Liver (tissue), 3 donors: ENCODE results near the gene MMP14.

Source experiments
- ATF3 ChIP-seq: IDR thresholded peaks from 2 replicates; pipeline ENCODE4 v1.6.1; 2016; ENCODE audit warnings: antibody characterized with exemption
- FOXA1 ChIP-seq: IDR thresholded peaks from 2 replicates; pipeline ENCODE4 v1.6.1; 2016; ENCODE audit warnings: antibody characterized with exemption
- GABPA ChIP-seq, 2 donors: IDR thresholded peaks in 1 of 2; conservative IDR thresholded peaks in 1 of 2; 2 replicates each; pipeline ENCODE4 v1.6.1; 2016; ENCODE audit warnings: antibody characterized with exemption in 2 of 2, mild to moderate bottlenecking in 1 of 2, moderate library complexity in 1 of 2
- JUND ChIP-seq, 2 donors: IDR thresholded peaks; 2 replicates each; pipeline ENCODE4 v1.6.1; 2016; ENCODE audit warnings: antibody characterized with exemption in 2 of 2
- RXRA ChIP-seq, 2 donors: IDR thresholded peaks; 2 replicates each; pipeline ENCODE4 v1.6.1; 2017 to 2018; ENCODE audit warnings: antibody characterized with exemption in 2 of 2, mild to moderate bottlenecking in 1 of 2
- SP1 ChIP-seq: IDR thresholded peaks from 2 replicates; pipeline ENCODE4 v1.6.1; 2018; ENCODE audit warnings: antibody characterized with exemption, mild to moderate bottlenecking
- TAF1 ChIP-seq: conservative IDR thresholded peaks from 2 replicates; pipeline ENCODE4 v1.6.1; 2016; ENCODE audit warnings: antibody characterized with exemption, mild to moderate bottlenecking
- YY1 ChIP-seq: IDR thresholded peaks from 2 replicates; pipeline ENCODE4 v1.6.1; 2016; ENCODE audit warnings: antibody characterized with exemption, mild to moderate bottlenecking
- TF ChIP-seq, protein P1 (sequence below): IDR thresholded peaks from 2 replicates; pipeline ENCODE4 v1.6.1; 2016; ENCODE audit warnings: antibody characterized with exemption
- TF ChIP-seq, protein P2 (sequence below): fragments of 150-350 bp; IDR thresholded peaks from 2 replicates; pipeline ENCODE4 v1.5.1; 2017; ENCODE audit warnings: improper control_type of control experiment, low read depth, low read length; ENCODE audit not compliant: missing input control
- TF ChIP-seq, protein P3 (sequence below): IDR thresholded peaks from 2 replicates; pipeline ENCODE4 v1.6.1; 2016; ENCODE audit warnings: antibody characterized with exemption
- TF ChIP-seq, protein P4 (sequence below): IDR thresholded peaks from 2 replicates; pipeline ENCODE4 v1.6.1; 2016; ENCODE audit warnings: antibody characterized with exemption, mild to moderate bottlenecking
- donor health status: healthy.
- donor health status: healthy.

- TF ChIP-seq TAF1 (no peak), SP1 (no peak), RXRA (IDR thresholded peaks at IDR 0.05) (no peak), ATF3 (no peak), JUND (IDR thresholded peaks at IDR 0.05) (no peak), GABPA (IDR thresholded peaks at IDR 0.05 in 1 of 2, conservative IDR thresholded peaks at IDR 0.05 in 1 of 2) (no peak), YY1 (no peak), FOXA1 (no peak)
- TF ChIP-seq, protein P1, sequence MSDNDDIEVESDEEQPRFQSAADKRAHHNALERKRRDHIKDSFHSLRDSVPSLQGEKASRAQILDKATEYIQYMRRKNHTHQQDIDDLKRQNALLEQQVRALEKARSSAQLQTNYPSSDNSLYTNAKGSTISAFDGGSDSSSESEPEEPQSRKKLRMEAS = no peak
- TF ChIP-seq, protein P2, sequence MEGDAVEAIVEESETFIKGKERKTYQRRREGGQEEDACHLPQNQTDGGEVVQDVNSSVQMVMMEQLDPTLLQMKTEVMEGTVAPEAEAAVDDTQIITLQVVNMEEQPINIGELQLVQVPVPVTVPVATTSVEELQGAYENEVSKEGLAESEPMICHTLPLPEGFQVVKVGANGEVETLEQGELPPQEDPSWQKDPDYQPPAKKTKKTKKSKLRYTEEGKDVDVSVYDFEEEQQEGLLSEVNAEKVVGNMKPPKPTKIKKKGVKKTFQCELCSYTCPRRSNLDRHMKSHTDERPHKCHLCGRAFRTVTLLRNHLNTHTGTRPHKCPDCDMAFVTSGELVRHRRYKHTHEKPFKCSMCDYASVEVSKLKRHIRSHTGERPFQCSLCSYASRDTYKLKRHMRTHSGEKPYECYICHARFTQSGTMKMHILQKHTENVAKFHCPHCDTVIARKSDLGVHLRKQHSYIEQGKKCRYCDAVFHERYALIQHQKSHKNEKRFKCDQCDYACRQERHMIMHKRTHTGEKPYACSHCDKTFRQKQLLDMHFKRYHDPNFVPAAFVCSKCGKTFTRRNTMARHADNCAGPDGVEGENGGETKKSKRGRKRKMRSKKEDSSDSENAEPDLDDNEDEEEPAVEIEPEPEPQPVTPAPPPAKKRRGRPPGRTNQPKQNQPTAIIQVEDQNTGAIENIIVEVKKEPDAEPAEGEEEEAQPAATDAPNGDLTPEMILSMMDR = no peak
- TF ChIP-seq, protein P3, sequence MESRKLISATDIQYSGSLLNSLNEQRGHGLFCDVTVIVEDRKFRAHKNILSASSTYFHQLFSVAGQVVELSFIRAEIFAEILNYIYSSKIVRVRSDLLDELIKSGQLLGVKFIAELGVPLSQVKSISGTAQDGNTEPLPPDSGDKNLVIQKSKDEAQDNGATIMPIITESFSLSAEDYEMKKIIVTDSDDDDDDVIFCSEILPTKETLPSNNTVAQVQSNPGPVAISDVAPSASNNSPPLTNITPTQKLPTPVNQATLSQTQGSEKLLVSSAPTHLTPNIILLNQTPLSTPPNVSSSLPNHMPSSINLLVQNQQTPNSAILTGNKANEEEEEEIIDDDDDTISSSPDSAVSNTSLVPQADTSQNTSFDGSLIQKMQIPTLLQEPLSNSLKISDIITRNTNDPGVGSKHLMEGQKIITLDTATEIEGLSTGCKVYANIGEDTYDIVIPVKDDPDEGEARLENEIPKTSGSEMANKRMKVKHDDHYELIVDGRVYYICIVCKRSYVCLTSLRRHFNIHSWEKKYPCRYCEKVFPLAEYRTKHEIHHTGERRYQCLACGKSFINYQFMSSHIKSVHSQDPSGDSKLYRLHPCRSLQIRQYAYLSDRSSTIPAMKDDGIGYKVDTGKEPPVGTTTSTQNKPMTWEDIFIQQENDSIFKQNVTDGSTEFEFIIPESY = no peak
- TF ChIP-seq, protein P4, sequence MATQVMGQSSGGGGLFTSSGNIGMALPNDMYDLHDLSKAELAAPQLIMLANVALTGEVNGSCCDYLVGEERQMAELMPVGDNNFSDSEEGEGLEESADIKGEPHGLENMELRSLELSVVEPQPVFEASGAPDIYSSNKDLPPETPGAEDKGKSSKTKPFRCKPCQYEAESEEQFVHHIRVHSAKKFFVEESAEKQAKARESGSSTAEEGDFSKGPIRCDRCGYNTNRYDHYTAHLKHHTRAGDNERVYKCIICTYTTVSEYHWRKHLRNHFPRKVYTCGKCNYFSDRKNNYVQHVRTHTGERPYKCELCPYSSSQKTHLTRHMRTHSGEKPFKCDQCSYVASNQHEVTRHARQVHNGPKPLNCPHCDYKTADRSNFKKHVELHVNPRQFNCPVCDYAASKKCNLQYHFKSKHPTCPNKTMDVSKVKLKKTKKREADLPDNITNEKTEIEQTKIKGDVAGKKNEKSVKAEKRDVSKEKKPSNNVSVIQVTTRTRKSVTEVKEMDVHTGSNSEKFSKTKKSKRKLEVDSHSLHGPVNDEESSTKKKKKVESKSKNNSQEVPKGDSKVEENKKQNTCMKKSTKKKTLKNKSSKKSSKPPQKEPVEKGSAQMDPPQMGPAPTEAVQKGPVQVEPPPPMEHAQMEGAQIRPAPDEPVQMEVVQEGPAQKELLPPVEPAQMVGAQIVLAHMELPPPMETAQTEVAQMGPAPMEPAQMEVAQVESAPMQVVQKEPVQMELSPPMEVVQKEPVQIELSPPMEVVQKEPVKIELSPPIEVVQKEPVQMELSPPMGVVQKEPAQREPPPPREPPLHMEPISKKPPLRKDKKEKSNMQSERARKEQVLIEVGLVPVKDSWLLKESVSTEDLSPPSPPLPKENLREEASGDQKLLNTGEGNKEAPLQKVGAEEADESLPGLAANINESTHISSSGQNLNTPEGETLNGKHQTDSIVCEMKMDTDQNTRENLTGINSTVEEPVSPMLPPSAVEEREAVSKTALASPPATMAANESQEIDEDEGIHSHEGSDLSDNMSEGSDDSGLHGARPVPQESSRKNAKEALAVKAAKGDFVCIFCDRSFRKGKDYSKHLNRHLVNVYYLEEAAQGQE = no peak
Measured at GRCh38 chr14:22793976-22794375, 42.4 kb upstream of the MMP14 start.
